HG03460 (cell line): ENCODE results near the gene VDAC1.
A peak's percentile ranks its signal among the peaks of the same experiment; 100 is the strongest.
"Not testable (repeated sequence)": the region's sequence is repeated elsewhere in the genome, so short reads cannot be mapped to it uniquely, and the experiment has no call there.

ENCODE experiments used
- ATAC-seq: cut with Tn5 transposase; IDR thresholded peaks from one replicate; pipeline ENCODE4 v1.9.1; 2021; ENCODE audit not compliant: unreplicated experiment

The VDAC1 gene, protein sequence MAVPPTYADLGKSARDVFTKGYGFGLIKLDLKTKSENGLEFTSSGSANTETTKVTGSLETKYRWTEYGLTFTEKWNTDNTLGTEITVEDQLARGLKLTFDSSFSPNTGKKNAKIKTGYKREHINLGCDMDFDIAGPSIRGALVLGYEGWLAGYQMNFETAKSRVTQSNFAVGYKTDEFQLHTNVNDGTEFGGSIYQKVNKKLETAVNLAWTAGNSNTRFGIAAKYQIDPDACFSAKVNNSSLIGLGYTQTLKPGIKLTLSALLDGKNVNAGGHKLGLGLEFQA

DNA sequence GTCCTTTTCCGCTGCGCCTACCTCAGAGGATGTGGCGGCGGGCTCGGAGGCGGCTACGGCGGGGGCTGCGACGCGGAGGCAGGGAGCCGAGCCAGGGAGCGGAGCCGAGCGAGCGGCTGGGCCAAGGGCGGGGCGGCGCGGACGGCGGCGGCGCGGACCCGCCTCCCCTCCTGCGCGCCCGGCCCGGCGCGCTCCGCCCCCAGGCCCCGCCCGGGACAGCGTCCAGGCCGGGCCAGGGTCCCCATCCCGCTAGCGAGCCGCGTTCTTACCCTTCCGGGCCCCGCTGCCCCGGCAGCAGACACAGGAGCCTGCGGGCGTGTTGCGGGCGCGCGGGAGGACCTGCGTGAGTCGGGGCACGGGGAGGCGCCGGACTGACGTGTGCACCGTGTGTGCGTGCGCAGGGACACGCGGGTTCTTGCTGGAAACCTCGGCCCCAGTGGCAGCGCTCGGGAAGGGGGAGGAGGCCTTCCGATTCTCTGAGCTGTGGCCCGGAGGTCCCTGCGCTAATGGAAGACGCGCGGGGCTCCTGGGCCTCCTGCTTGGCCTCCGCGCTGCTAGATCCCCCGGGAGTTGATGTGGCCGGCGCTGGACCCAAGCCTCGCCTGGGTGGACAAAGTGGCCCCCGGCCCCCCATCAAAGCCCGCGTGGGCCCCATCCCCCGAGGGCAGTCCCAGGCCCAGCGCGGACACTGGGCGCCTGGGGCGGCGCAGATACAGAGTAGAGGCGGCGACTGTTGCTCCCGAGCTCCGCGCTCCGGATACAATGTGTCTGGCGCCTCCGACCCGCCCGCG, at the start of gene VDAC1:
TSS of gene VDAC1 (minus strand) at position 350 of the 791 bp plus-strand sequence. CDS start 11,963 bp downstream, outside the sequence.
- peak; percentile 68 for ATAC-seq

DNA sequence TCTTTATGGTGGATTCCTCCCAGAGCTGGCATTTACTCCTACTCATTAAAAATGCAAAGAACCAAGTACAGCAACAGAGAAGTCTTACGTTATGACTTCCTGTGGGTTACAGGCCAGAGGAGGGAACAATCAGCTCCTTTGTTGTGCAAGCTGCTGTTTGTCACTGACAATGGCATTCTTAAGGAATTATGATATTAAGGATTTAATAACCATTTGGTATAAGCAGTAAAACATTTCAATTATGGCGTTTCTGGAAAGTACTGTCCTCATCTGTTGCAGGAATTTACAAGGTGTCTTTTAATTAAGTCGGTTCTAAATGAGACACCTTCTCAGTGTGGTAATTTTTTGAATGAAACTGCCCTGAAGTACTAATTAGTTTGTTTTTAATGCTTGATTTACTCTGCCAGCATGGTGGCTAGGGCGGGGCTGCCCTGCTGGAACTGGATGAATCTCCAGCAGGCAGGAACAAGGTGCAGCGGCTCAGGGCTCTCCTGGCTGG, 49.1 kb upstream of the VDAC1 start:
- no peak for ATAC-seq

DNA sequence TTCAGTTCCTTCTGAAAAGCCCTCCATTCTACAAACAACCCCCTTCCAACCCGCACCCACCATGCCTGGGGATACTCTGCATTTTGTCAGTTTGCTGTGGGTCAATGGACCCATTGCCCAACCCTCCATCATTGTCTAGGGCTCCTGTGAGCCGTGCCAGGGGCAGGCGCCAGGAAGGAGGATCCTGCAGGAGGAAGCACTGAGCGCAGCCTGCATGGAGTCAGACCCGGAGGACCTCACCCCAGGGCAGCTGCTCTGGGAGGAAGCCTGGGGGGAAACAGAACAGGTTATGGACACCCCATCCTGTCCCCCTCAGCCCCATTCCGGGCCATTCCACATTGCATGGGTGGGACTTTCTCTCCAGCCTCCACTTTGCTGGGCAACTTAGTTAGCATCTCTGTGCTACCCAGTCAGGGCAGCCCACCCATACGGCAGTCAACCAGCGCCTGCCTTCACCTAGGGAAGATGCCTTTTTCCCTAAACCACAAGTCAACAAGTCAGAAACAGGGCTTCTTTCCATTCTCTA, 48.6 kb upstream of the VDAC1 start:
- ATAC-seq = no peak

DNA sequence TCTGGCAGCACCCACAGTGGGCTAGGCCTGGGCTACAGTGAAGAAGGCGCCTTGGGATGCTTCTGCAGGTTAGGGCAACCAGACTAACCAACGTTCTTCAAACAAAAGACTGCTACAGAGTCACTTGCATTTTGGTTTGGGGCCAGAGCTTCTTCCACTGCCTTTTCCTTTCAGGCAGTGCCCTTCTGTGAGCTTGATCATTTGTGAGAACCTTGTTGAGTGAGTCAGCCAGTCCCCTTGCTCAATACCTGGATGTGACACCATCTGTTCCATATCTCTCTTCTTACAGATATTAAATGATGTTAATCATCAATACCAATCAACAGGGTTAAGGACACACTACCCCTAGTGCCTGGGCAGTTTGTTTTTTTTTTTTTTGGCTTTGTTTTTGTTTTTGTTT, 46.5 kb upstream of the VDAC1 start:
- no peak for ATAC-seq

DNA sequence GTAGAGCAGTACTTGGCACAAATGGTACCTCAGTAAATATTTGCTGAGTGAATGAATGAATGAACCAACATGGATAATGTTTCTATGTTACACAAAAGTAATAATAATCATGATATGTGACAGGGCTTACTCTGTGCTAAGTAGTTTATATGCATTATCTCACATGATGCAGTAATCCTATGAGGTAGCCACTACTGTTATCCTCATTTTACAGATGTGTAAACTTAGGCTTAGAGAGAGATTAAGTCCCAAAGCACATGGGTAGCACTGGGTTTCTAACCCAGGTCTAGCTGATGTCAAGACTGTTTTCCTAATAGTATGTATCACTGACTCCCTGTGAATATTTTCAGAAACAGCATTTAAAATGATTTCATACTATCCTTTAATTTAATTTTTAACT, 44.1 kb upstream of the VDAC1 start:
- ATAC-seq = no peak

DNA sequence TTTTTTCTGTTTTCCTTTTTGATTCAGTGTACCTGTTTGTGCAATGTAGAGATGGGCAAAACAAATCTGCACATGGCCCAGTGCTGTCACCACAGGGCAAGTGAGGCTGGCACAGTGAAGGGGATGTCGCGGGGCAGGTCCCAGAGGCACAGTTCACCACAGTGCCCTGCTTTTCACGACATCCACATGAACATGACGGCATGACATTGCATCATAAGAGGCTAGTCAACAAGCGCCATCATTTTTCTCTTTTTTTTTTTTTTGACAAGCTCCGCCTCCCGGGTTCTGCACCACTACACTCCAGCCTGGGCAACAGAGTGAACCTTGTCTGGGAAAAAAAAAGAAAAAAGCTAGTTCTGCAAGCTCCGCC, 42.9 kb upstream of the VDAC1 start:
- ATAC-seq = no peak

DNA sequence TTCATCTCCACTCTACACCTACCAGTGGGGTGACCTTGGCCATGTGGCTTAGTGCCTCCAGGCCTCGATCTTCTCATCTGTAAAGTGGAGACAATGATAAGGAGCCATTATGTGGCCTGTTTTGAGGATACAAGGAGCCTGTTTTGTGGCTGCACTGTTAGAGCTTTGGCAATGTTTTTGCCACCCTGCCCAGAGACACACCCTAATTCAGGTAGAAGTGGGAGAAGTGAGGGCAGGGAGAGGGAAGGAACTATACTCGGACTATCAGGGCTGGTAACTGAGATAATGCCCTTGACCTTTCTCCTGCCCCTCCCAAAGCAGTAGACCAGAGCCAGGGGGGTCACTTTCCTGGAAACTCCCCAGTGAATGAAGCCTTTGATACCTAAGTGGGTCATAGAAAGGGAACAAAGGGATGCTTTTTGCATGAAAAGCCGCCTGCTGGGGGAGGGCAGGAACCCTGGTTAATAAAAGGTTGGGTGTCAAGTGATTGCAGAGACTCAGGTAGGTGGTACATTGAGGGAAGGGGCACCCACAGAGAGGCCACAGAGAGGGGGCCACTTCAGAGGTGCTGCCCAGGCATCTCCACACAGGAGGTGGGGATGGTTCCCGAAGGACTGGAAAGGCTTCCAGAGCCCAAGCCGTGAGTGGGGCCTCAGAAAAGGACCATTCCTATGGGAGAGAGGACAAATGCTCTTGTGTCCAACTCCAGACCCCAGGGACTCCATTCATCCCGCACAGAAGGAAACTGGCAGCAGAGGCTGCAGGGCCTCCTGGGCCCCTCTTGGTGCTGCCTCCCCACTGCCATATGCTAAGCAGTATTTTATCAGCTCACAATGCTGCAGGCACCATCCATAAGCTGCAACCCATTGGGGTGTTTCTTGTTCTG, 42.3 kb upstream of the VDAC1 start:
- no peak for ATAC-seq

DNA sequence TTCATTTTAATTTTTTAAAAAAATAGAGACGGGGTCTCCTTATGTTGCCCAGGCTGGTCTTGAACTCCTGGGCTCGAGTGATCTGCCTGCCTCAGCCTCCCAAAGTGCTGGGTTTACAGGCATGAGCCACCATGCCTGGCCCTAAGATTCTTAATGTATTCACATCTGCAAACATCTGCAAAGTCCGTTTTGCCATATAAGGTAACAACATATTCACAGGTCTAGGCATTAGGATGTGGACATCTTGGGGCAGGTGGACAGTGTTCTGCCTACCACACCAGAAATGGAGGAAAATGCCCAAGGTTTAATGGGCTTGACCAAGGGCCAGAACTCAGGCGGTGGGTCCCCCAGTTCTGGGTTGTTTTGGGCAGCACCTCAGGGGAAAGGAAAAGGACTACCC, 41.6 kb upstream of the VDAC1 start:
- ATAC-seq = no peak

DNA sequence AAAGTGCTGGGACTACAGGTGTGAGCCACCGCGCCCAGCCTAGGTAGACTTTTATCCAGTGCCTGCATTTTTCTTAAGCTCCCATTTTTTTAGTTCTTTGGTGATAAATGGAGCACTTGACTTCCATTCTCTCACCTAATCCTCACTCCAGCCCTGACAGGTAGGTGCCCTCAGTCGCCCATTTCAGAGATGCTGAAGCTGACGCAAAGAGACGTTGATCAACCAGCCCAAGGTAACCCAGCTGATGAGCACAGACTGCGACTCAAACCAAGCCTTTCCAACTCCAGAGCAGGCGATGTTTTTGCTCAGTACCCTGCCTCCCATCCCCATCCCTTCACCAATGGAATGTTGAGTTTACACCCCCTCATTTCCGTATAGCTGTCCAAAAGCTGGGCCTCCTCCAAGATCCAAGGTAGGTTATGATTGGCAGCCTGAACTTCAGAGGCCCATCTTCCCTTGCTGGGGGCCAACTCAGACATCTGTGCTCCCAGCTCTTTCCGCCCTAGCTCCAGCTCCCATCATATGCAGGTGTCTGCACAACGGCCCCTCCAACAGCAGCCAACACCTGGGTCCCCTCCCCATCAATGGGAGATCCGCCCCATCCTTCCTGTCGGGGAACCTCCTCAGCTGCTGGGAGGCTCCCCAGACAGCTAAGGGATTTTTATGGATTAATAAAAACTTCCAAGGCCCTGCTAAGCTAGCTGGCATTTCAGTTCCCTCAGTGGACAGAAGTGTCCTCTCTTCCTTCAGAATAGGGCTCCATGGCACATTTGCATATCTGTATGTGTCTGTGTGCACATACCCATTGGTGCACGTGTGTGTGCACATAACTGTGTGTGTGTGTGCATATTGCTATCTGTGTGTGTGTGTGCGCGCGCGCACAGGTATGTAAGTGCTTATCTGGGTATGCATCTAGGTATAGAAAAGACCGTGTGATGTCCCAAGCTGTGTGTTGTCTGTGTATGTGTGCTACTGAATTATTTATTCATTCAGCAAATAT, 39.3 kb upstream of the VDAC1 start:
- ATAC-seq = no peak

DNA sequence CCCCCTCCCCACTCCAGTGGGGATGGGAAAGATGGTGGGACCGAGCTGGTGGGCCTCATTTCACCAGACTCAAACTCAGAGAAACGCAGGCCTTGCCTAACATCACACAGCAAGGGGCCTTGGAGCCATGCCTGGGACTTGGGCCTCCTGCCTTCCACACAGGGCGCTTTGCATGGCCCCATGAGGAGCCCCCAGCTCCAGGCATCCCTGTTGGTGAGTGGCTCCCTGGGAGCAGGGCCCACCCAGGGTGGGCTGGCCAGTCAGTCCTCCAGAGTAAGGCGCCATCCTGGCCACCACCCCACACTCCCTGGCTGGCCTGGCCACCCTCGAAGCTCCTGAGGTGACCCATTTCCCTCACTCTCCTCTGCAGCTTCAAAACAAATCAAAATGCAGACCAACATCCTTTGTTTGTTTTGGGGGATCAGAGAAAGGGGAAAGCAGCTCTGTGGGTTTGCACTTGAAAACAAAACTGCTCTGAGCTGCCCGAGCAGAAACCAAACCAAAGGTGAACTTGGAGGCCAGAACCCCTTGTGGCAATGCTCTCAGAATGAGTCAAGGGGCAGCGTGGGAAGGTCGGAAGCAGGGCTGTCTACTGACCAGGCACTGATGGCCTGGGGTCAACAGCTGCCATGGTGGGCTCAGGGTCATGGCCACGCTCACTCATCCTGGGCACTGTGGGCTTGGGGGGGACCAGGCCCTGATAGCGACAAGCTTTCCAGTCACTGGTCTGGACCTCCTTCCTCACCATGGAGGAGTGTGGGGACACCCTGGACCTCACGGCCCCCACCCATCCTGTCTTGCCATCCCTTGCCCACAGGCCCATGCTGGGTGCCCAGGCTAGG, 37.0 kb upstream of the VDAC1 start:
- no peak for ATAC-seq

DNA sequence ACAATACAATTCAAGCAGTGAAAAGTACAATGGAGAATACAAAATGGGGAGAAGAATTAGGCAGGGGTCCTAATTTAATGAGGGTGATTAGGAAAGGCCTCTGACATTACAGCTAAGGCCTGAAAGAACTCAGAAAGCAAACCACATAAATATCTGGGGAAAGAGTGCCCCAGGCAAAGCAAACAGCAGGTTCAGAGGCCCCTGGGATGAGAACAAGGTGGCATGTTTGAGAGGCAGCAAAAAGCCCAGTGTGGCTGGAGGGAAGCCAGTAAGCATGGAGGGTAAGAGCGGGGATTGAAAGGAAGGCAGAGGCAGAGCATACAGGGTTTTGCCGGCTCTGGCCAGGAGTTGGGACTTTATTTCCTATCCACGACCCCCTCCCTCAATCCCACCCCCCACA, 33.4 kb upstream of the VDAC1 start:
- no peak for ATAC-seq

DNA sequence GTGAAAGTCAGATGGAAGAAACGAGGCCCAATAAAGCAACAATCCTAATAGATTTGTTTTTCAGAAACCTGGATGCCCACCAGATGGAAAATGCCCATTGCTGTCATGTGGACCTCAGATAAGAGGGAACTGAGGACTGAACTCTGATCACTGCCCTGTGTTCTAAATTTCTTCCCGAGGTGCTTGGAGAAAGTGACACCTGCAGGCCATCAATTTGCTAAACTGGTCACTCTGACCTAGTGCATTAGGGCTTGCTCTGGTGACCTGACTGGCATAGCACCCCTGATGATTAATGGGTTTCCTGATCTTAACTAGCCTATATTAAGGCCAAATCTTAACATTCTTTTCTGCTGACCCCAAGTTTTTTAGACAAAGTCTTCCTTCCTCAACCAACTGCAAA, 32.4 kb upstream of the VDAC1 start:
- ATAC-seq = no peak

DNA sequence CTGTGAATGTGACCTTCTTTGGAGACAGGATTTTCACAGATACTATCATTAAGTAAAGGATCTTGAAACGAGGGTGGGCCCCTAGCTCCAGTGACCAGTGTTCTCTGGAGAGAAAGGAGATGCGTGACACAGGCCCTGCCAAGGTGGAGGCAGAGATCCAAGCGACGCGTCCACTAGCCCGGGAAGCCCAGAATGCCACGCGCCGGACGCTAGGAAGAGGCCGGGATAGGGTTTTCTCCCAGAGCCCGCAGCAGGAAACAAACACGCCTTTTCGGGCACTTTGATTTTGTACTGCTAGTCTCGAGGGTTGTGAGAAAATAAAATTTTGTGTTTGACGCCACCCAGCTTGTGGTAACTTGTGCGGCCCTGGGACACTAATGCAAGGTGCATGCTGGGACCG, 29.6 kb upstream of the VDAC1 start:
- ATAC-seq = no peak

DNA sequence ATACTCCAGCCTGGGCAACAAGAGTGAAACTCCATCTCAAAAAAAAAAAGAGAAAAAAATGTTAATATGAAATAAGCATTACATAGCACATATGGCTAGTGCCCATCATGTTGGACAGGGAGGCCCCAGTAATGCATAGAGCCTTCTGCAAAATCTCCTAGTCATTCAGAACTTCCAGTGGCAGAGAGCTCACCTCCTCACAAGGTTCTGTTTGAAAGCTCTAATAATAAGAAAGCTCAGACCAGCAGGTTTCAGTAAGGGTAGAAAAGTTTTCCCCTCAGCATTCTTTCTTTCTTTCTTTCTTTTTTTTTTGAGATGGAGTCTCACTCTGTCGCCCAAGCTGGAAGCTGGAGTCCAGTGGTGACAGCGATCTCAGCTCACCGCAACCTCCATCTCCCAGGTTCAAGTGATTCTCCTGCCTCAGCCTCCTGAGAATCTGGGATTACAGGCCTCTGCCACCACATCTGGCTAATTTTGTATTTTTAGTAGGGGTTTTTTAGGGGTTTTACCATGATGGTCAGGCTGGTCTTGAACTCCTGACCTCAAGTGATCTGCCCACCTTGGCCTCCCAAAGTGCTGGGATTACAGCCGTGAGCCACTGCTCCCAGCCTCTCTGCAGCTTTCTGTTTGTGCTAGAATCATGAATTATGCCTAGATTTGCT, 25.7 kb upstream of the VDAC1 start:
- ATAC-seq = not testable (repeated sequence)

DNA sequence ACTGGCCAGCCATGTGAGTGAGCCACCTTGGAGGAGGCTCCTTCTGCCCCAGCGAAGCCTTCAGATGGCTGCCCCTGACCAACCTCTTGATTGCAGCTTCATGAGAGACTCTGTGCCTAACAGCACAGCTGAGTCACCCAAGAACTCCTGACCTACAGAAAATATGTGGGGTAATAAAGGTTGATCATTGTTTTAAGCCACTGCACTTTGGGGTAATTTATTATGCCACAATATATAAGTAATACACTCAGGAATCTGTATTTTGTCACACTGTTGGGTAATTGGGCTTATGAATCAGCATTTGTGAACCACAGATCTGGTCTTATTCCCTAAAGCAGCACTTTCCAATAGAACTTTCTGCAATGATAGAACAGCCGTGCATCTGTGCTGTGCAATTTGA, 24.4 kb upstream of the VDAC1 start:
- ATAC-seq = no peak

DNA sequence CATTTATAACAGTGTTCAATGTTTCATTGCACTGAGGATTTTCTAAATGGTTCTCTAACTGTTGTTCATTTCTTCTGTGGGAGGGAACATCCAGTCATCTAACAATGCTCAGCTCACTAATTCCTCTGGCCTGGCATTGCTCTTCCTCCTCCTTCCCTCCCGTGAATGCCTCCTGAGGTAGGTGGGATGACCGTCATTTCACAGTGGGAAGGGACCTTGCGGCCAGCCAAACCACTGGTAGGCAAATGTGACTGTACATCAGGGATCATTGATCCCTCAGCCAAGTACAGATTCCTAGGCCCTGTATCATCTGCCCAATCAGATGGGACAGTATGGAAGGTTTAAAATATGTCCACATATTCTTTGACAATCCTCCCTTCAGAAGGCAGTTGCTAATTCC, 23.7 kb upstream of the VDAC1 start:
- no peak for ATAC-seq

DNA sequence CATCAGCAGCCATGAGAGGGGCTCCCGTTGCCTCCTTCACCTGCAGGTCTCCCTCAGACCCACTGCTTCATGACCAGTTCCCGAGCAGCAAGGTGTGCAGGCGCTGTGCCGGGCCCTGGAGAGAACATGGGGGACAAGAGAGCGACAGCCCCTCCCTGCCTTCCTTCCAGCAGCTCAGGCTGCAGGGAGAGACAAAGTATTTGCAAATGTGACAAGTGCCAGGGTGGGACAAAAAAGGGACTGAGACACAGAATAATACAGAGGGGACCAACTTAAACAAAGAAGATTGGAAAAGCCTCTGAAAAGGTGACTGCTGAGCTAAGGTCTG, 22.5 kb upstream of the VDAC1 start:
- no peak for ATAC-seq

DNA sequence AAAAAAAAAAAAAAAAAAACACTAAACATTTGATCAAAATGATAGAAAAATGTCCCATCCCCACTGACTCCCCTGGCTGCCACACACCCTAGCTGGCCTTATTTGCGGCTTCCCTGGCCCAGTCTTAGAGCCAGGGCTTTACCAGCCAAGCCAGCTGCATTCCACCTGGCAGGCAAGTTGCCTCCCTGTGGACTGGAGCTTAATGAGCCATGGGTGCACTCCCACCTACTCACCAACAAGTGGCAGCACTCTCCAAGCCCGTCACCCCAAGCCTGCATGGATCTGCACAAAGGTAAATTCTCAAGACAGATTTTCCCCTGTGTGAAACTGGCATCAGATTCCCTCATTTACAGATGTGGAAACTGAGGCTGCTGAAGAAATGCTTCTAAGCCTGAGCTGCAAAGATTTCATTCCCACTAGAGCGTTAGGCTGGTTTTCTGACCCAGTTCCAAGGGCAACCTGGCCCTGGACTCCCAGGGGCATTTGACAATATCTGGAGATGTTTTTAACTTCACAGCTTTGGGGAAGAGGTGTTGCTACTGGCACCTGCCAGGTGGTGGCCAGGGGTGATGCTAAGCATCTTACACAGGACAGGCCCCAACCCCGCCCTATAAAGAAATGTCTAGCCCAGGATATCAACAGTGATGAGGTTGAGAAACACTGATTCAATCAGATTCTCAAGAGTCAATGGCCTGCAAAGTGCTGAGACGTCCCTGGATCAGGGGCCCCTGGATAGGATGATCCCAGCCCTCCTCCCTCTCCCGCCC, 21.9 kb upstream of the VDAC1 start:
- peak; percentile 68 for ATAC-seq
